GM12878 (cell line): ENCODE measurements around the gene COX6A2. TPM values are rescaled to one million over a fixed set of nuclear protein-coding genes. Genes with fewer than 3 reads are reported as not detected.

Source experiments
- ATAC-seq: fragments of 200-7000 bp; cut with Tn5 transposase; 3 replicates; pipeline ENCODE4 v1.9.1; 2020; ENCODE audit warnings: mild to moderate bottlenecking, moderate library complexity
- BruUV-seq: library from RNA; stranded (reverse); fragments of 400-500 nt; replicated peaks from 2 replicates; lab custom pipeline; 2021; lab: Mats Ljungman, UMichigan
- CTCF ChIA-PET: fragments of 300-600 bp; sonication (Branson Sonifier 250); formaldehyde crosslinking; extraction: SDS; loops from one replicate; lab custom pipeline; 2021; ENCODE audit warnings: inconsistent platforms; lab: Yijun Ruan, JAX
- POLR2A ChIA-PET: fragments of 350-600 bp; formaldehyde crosslinking; extraction: SDS; loops from one replicate; lab custom pipeline; 2021; ENCODE audit warnings: inconsistent platforms; lab: Charles Lee
- RAD21 ChIA-PET: fragments of 300-600 bp; sonication (Branson Sonifier 250); formaldehyde crosslinking; loops from one replicate; lab custom pipeline; 2023; ENCODE audit warnings: antibody characterized with exemption; ENCODE audit not compliant: unreplicated experiment; lab: Charles Lee
- SMC1A ChIA-PET: fragments of 300-600 bp; sonication (Branson Sonifier 250); formaldehyde crosslinking; loops from one replicate; lab custom pipeline; 2023; ENCODE audit not compliant: unreplicated experiment, uncharacterized antibody; lab: Charles Lee
- DNase-seq: peaks from one replicate; pipeline ENCODE4 v3.0.0-alpha.2; 2011; ENCODE audit warnings: low read depth, low spot score
- FAIRE-seq: peaks from 3 replicates; lab custom pipeline; 2011; peaks lifted over from hg19 to GRCh38; lab: Jason Lieb, UNC
- H2AFZ ChIP-seq: 2 replicates; pipeline ENCODE4 v1.6.0; 2011; ENCODE audit warnings: low read depth, low read length, control low read depth; ENCODE audit not compliant: control insufficient read depth
- H3K27ac ChIP-seq: 2 replicates; pipeline ENCODE4 v1.5.1; 2011; ENCODE audit warnings: control low read depth; ENCODE audit not compliant: control insufficient read depth, insufficient read depth
- H3K27me3 ChIP-seq, 2 experiments: replicated peaks in 1 of 2; 2 replicates each; pipeline versions ENCODE4 v1.6.0 to v1.6.1; 2011; ENCODE audit warnings: low read length in 1 of 2; ENCODE audit not compliant: control insufficient read depth in 2 of 2, insufficient read depth in 2 of 2
- H3K36me3 ChIP-seq, 2 experiments: 2 replicates each; pipeline ENCODE4 v1.5.1; 2011; ENCODE audit warnings: low read length in 1 of 2; ENCODE audit not compliant: control insufficient read depth in 2 of 2, insufficient read depth in 2 of 2
- H3K4me1 ChIP-seq: 2 replicates; pipeline ENCODE4 v1.6.1; 2011; ENCODE audit warnings: mild to moderate bottlenecking, low read length, moderate library complexity, mixed read lengths; ENCODE audit not compliant: control insufficient read depth, insufficient read depth
- H3K4me2 ChIP-seq: 2 replicates; pipeline ENCODE4 v1.6.0; 2011; ENCODE audit warnings: control low read depth; ENCODE audit not compliant: control insufficient read depth, insufficient read depth
- H3K4me3 ChIP-seq: fragments of 200-600 bp; sonication (generic); 2 replicates; pipeline ENCODE4 v1.5.1; 2016
- H3K79me2 ChIP-seq: 2 replicates; pipeline ENCODE4 v1.6.0; 2011; ENCODE audit warnings: low read length; ENCODE audit not compliant: control insufficient read depth, insufficient read depth
- H3K9ac ChIP-seq: 2 replicates; pipeline ENCODE4 v1.8.0; 2011; ENCODE audit warnings: low read length, control low read depth, mixed read lengths; ENCODE audit not compliant: control insufficient read depth, insufficient read depth
- H3K9me3 ChIP-seq: replicated peaks from 3 replicates; pipeline ENCODE4 v1.5.1; 2011; ENCODE audit warnings: mild to moderate bottlenecking, low read length; ENCODE audit not compliant: control insufficient read depth, insufficient read depth
- H4K20me1 ChIP-seq: 2 replicates; pipeline ENCODE4 v1.6.0; 2011; ENCODE audit not compliant: control insufficient read depth, insufficient read depth
- ASH2L ChIP-seq: fragments of 300-600, 200-600 bp; sonication (generic); IDR thresholded peaks from 2 replicates; pipeline ENCODE4 v1.6.1; 2017; ENCODE audit warnings: low read depth, mild to moderate bottlenecking, borderline replicate concordance
- CHD4 ChIP-seq: fragments of 200-600 bp; sonication (generic); IDR thresholded peaks from 2 replicates; pipeline ENCODE4 v1.6.1; 2016; ENCODE audit warnings: mild to moderate bottlenecking
- E2F8 ChIP-seq: fragments of 450-650 bp; IDR thresholded peaks from 2 replicates; pipeline ENCODE4 v1.6.1; 2018; ENCODE audit warnings: mild to moderate bottlenecking, low read depth, moderate library complexity; ENCODE audit not compliant: partially characterized antibody
- EZH2 ChIP-seq: IDR thresholded peaks from 2 replicates; pipeline ENCODE4 v1.6.1; 2012; ENCODE audit warnings: low read depth, mild to moderate bottlenecking, control low read depth, inconsistent platforms, low read length, borderline replicate concordance; ENCODE audit not compliant: control insufficient read depth
- HSF1 ChIP-seq: fragments of 150-350 bp; IDR thresholded peaks from 2 replicates; pipeline ENCODE4 v1.6.1; 2014; ENCODE audit warnings: mild to moderate bottlenecking, low read depth, low read length
- LARP7 ChIP-seq: fragments of 450-650 bp; IDR thresholded peaks from 2 replicates; pipeline ENCODE4 v1.6.1; 2017; ENCODE audit warnings: mild to moderate bottlenecking
- NFIC ChIP-seq: IDR thresholded peaks from 2 replicates; pipeline ENCODE4 v1.6.1; 2012; ENCODE audit warnings: low read depth, mild to moderate bottlenecking, inconsistent platforms, low read length, moderate library complexity
- NR2C2 ChIP-seq: IDR thresholded peaks from 2 replicates; pipeline ENCODE4 v1.6.1; 2011; ENCODE audit warnings: borderline replicate concordance, low read depth; ENCODE audit not compliant: control insufficient read depth, insufficient read length
- SMAD1 ChIP-seq: fragments of 450-650 bp; IDR thresholded peaks from 2 replicates; pipeline ENCODE4 v1.6.1; 2018; ENCODE audit warnings: mild to moderate bottlenecking, low read depth; ENCODE audit not compliant: partially characterized antibody
- SMARCA5 ChIP-seq: fragments of 450-650 bp; IDR thresholded peaks from 2 replicates; pipeline ENCODE4 v1.6.1; 2017; ENCODE audit warnings: mild to moderate bottlenecking
- TAF1 ChIP-seq: IDR thresholded peaks from 2 replicates; pipeline ENCODE4 v1.6.1; 2011; ENCODE audit warnings: mild to moderate bottlenecking, low read depth, low read length, borderline replicate concordance
- TCF12 ChIP-seq: IDR thresholded peaks from 2 replicates; pipeline ENCODE4 v1.6.1; 2011; ENCODE audit warnings: low read depth, mild to moderate bottlenecking, low read length
- WGBS: methylation state at CpG from one replicate; pipeline ENCODE4 v1.1.6; 2016; ENCODE audit warnings: low lambda C conversion rate; ENCODE audit not compliant: insufficient replicate concordance, insufficient coverage; ENCODE audit errors: missing lambda C conversion rate; 5-methylcytosine and 5-hydroxymethylcytosine counted together
- in situ Hi-C: fragments of 300-500 bp; cut with MboI; formaldehyde crosslinking; loops from 9 replicates; pipeline ENCODE4 v1.14.3; 2018; ENCODE audit warnings: mixed read lengths
- intact Hi-C: fragments of 100-400 bp; cut with micrococcal nuclease; formaldehyde crosslinking; loops from one replicate; pipeline ENCODE4 v1.14.2; 2022; ENCODE audit not compliant: unreplicated experiment
- polyA plus RNA-seq, 11 experiments: library from polyadenylated mRNA; depleted of rRNA in 4 of 11; unstranded in 6 of 11; stranded (reverse) in 5 of 11; fragments of >200 nt; fragmentation: Nextera tagmentation in 4 of 11; fragmentation: Illumina TruSeq in 1 of 11; extraction: Ambion mirVana in 4 of 11; extraction: Trizol in 1 of 11; gene quantifications; 1 replicate in 1 of 11; 2 replicates in 10 of 11; pipeline versions ENCODE4 v1.2.1 to v1.2.3, GENCODE V29; 2011 to 2016; ENCODE audit warnings: inconsistent platforms in 2 of 11, missing spikeins in 2 of 11, low read depth in 1 of 11
- total RNA-seq, 4 experiments: library from RNA; depleted of rRNA in 3 of 4; stranded (reverse); fragments of >200 nt in 3 of 4; fragmentation: Illumina TruSeq in 1 of 4; extraction: Trizol in 1 of 4; gene quantifications; 2 replicates each; pipeline versions ENCODE4 v1.2.1 to v1.2.3, GENCODE V29; 2013 to 2021

Gene COX6A2
- total and polyA plus RNA-seq, 10 of the 15 experiments (the other 5 are each of a cell fraction or from before 2014, with no cell fraction given) = not detected

- Histone ChIP-seq H4K20me1 (no peaks in the 10 kb centered on the region), H3K27me3 (no peaks in the 10 kb centered on the region), H3K9ac (no peak overlapping the region), H2AFZ (no peak overlapping the region), H3K4me2 (no peak overlapping the region), H3K36me3 (no peaks in the 10 kb centered on the region), H3K79me2 (no peaks in the 10 kb centered on the region), H3K4me3 (no peak overlapping the region), H3K4me1 (no peaks in the 10 kb centered on the region), H3K9me3 (no peaks in the 10 kb centered on the region; the same call in 2 of the 3 replicates), H3K27ac (no peak overlapping the region)
- 43% methylated on average over 7 of the region's 7 CpGs for WGBS
- no peak for FAIRE-seq
- intact Hi-C loops (no loop called here), in situ Hi-C loops (loop anchor here (25.0 kb wide), 1 partner anchor 441 kb away; the partner anchor contains the start of gene HSD3B7)
- BruUV-seq = no TSS peak
- ChIA-PET POLR2A (interaction anchor here (0.6 to 1.8 kb wide), 4 partner anchors 23 to 74 kb away, joined by 3 to 5 read pairs (median 4); no protein-coding TSS in a partner anchor), CTCF (interaction anchor here (1.2 to 4.8 kb wide), 8 partner anchors 8 to 487 kb away, joined by 3 to 20 read pairs (median 3); no protein-coding TSS in a partner anchor), RAD21 (interaction anchor here (0.6 to 3.2 kb wide), 3 partner anchors 11 to 43 kb away, joined by 3 to 20 read pairs (median 5); partner anchors contain the start of gene ZNF843), SMC1A (interaction anchor here (1.0 to 5.2 kb wide), 5 partner anchors 8 to 46 kb away, joined by 4 to 31 read pairs (median 9); partner anchors contain the start of gene ZNF843)
- TF ChIP-seq SMAD1 (no peak), ASH2L (no peak), CHD4 (no peak), EZH2 (no peak), TAF1 (no peak), NR2C2 (no peak), HSF1 (no peak), TCF12 (no peak), LARP7 (no peak), E2F8 (no peak), SMARCA5 (no peak), NFIC (no peak)
- ATAC-seq = no peak
- DNase-seq = no peak
These were observed 583 bp upstream of the COX6A2 start for GRCh38 chr16:31428638-31429247.
